Astrocyte (in vitro differentiated cells and primary cell): Measurements from ENCODE around the gene ADGRG2.

Experiments used
- CTCF ChIP-seq: IDR thresholded peaks from 2 replicates; pipeline ENCODE4 v1.5.1; 2011; ENCODE audit warnings: low read depth, mild to moderate bottlenecking, inconsistent platforms, low read length, moderate library complexity; ENCODE audit not compliant: insufficient read depth
- EZH2 ChIP-seq: IDR thresholded peaks from 2 replicates; pipeline ENCODE4 v1.6.1; 2012; ENCODE audit warnings: mild to moderate bottlenecking, low read length, inconsistent platforms; ENCODE audit not compliant: insufficient read depth

GRCh38 chrX:19162851-19163250, 40.6 kb upstream of the ADGRG2 start:
- TF ChIP-seq CTCF (no peak), EZH2 (no peak)
